ENCODE data around the gene IL1RAPL2.

The IL1RAPL2 gene

GRCh38 chrX:105618393-105619101 is 1052.5 kb downstream of the IL1RAPL2 start:
- DNase-seq (ENCODE audit: extremely low spot score): no peak
- POLR2A ChIA-PET: no interaction called here
- no peak for TF ChIP-seq BHLHE40 (IDR thresholded peaks at IDR 0.05; ENCODE audit: borderline replicate concordance)
- no peak for TF ChIP-seq SP1 (IDR thresholded peaks at IDR 0.05)
- TF ChIP-seq SUZ12 (IDR thresholded peaks at IDR 0.05): no peak
- no peak for TF ChIP-seq LEF1 (IDR thresholded peaks at IDR 0.05; ENCODE audit: borderline replicate concordance)
- TF ChIP-seq HDGF (IDR thresholded peaks at IDR 0.05; ENCODE audit: borderline replicate concordance): no peak
- no peak for TF ChIP-seq NFRKB (IDR thresholded peaks at IDR 0.05)
- TF ChIP-seq TARDBP (IDR thresholded peaks at IDR 0.05): no peak
- no peak for TF ChIP-seq CTBP1 (IDR thresholded peaks at IDR 0.05; ENCODE audit: borderline replicate concordance)
- no peak for TF ChIP-seq FOXM1 (IDR thresholded peaks at IDR 0.05; ENCODE audit: borderline replicate concordance)
- no peak for TF ChIP-seq ZNF384 (IDR thresholded peaks at IDR 0.05)
- no peak for TF ChIP-seq ELF4 (IDR thresholded peaks at IDR 0.05)
- TF ChIP-seq PKNOX1 (IDR thresholded peaks at IDR 0.05): no peak
- TF ChIP-seq FOXA1 (IDR thresholded peaks at IDR 0.05): no peak
- no peak for TF ChIP-seq L3MBTL2 (conservative IDR thresholded peaks at IDR 0.05)
- TF ChIP-seq ARNT (IDR thresholded peaks at IDR 0.05): no peak
- TF ChIP-seq FOXK2 (IDR thresholded peaks at IDR 0.05): no peak
- CTCF ChIA-PET: no interaction called here

GRCh38 chrX:105634180-105634579 is 1068.2 kb downstream of the IL1RAPL2 start:
- CTCF ChIA-PET: no interaction called here
- TF ChIP-seq ELF4 (IDR thresholded peaks at IDR 0.05): no peak
- TF ChIP-seq TARDBP (IDR thresholded peaks at IDR 0.05): no peak
- no peak for TF ChIP-seq SP1 (IDR thresholded peaks at IDR 0.05)
- TF ChIP-seq CTBP1 (IDR thresholded peaks at IDR 0.05; ENCODE audit: borderline replicate concordance): no peak
- TF ChIP-seq ARNT (IDR thresholded peaks at IDR 0.05): no peak
- TF ChIP-seq ZNF384 (IDR thresholded peaks at IDR 0.05): no peak
- no peak for TF ChIP-seq FOXK2 (IDR thresholded peaks at IDR 0.05)
- TF ChIP-seq FOXA1 (IDR thresholded peaks at IDR 0.05): no peak
- TF ChIP-seq BHLHE40 (IDR thresholded peaks at IDR 0.05; ENCODE audit: borderline replicate concordance): no peak
- TF ChIP-seq NFRKB (IDR thresholded peaks at IDR 0.05): no peak
- TF ChIP-seq FOXM1 (IDR thresholded peaks at IDR 0.05; ENCODE audit: borderline replicate concordance): no peak
- TF ChIP-seq LEF1 (IDR thresholded peaks at IDR 0.05; ENCODE audit: borderline replicate concordance): no peak
- TF ChIP-seq SUZ12 (IDR thresholded peaks at IDR 0.05): no peak
- POLR2A ChIA-PET: no interaction called here
- DNase-seq (ENCODE audit: extremely low spot score): no peak

GRCh38 chrX:105635794-105636193 is 1069.8 kb downstream of the IL1RAPL2 start:
- no peak for DNase-seq (ENCODE audit: extremely low spot score)
- TF ChIP-seq TARDBP (IDR thresholded peaks at IDR 0.05): no peak
- no peak for TF ChIP-seq FOXA1 (IDR thresholded peaks at IDR 0.05)
- no peak for TF ChIP-seq NFRKB (IDR thresholded peaks at IDR 0.05)
- no peak for TF ChIP-seq CTBP1 (IDR thresholded peaks at IDR 0.05; ENCODE audit: borderline replicate concordance)
- TF ChIP-seq SUZ12 (IDR thresholded peaks at IDR 0.05): no peak
- TF ChIP-seq FOXK2 (IDR thresholded peaks at IDR 0.05): no peak
- TF ChIP-seq PKNOX1 (IDR thresholded peaks at IDR 0.05): no peak
- TF ChIP-seq LEF1 (IDR thresholded peaks at IDR 0.05; ENCODE audit: borderline replicate concordance): no peak
- TF ChIP-seq ELF4 (IDR thresholded peaks at IDR 0.05): no peak
- no peak for TF ChIP-seq BHLHE40 (IDR thresholded peaks at IDR 0.05; ENCODE audit: borderline replicate concordance)
- no peak for TF ChIP-seq FOXM1 (IDR thresholded peaks at IDR 0.05; ENCODE audit: borderline replicate concordance)
- no peak for TF ChIP-seq ZNF384 (IDR thresholded peaks at IDR 0.05)
- TF ChIP-seq ARNT (IDR thresholded peaks at IDR 0.05): no peak
- ChIA-PET POLR2A (no interaction called here), CTCF (no interaction called here)

- DNase-seq (ENCODE audit: extremely low spot score): no peak
- no peak for TF ChIP-seq LEF1 (IDR thresholded peaks at IDR 0.05; ENCODE audit: borderline replicate concordance)
- no peak for TF ChIP-seq BHLHE40 (IDR thresholded peaks at IDR 0.05; ENCODE audit: borderline replicate concordance)
- TF ChIP-seq TARDBP (IDR thresholded peaks at IDR 0.05): no peak
- no peak for TF ChIP-seq FOXK2 (IDR thresholded peaks at IDR 0.05)
- no peak for TF ChIP-seq HDGF (IDR thresholded peaks at IDR 0.05; ENCODE audit: borderline replicate concordance)
- TF ChIP-seq CTBP1 (IDR thresholded peaks at IDR 0.05; ENCODE audit: borderline replicate concordance): no peak
- TF ChIP-seq FOXM1 (IDR thresholded peaks at IDR 0.05; ENCODE audit: borderline replicate concordance): no peak
- TF ChIP-seq L3MBTL2 (conservative IDR thresholded peaks at IDR 0.05): no peak
- TF ChIP-seq PKNOX1 (IDR thresholded peaks at IDR 0.05): no peak
- no peak for TF ChIP-seq ZNF384 (IDR thresholded peaks at IDR 0.05)
- no peak for TF ChIP-seq ARNT (IDR thresholded peaks at IDR 0.05)
- TF ChIP-seq SUZ12 (IDR thresholded peaks at IDR 0.05): no peak
- TF ChIP-seq FOXA1 (IDR thresholded peaks at IDR 0.05): no peak
- no peak for TF ChIP-seq NFRKB (IDR thresholded peaks at IDR 0.05)
- no peak for TF ChIP-seq SP1 (IDR thresholded peaks at IDR 0.05)
- no peak for TF ChIP-seq ELF4 (IDR thresholded peaks at IDR 0.05)
- POLR2A ChIA-PET: no interaction called here
- CTCF ChIA-PET: no interaction called here
Observed at GRCh38 chrX:105636667-105637066, 1070.7 kb downstream of the IL1RAPL2 start.

GRCh38 chrX:105645667-105646357 is 1079.8 kb downstream of the IL1RAPL2 start:
- TF ChIP-seq FOXM1 (IDR thresholded peaks at IDR 0.05; ENCODE audit: borderline replicate concordance) (no peak), LEF1 (IDR thresholded peaks at IDR 0.05; ENCODE audit: borderline replicate concordance) (no peak), HDGF (IDR thresholded peaks at IDR 0.05; ENCODE audit: borderline replicate concordance) (no peak), PKNOX1 (IDR thresholded peaks at IDR 0.05) (no peak), FOXK2 (IDR thresholded peaks at IDR 0.05) (no peak), NFRKB (IDR thresholded peaks at IDR 0.05) (no peak), ZNF384 (IDR thresholded peaks at IDR 0.05) (no peak), FOXA1 (IDR thresholded peaks at IDR 0.05) (no peak), ARNT (IDR thresholded peaks at IDR 0.05) (no peak), TARDBP (IDR thresholded peaks at IDR 0.05) (no peak), BHLHE40 (IDR thresholded peaks at IDR 0.05; ENCODE audit: borderline replicate concordance) (no peak), CTBP1 (IDR thresholded peaks at IDR 0.05; ENCODE audit: borderline replicate concordance) (no peak), SUZ12 (IDR thresholded peaks at IDR 0.05) (no peak), SP1 (IDR thresholded peaks at IDR 0.05) (no peak), ELF4 (IDR thresholded peaks at IDR 0.05) (no peak), L3MBTL2 (conservative IDR thresholded peaks at IDR 0.05) (no peak)
- no peak for DNase-seq (ENCODE audit: extremely low spot score)
- CTCF ChIA-PET: no interaction called here
- POLR2A ChIA-PET: no interaction called here
